Activated CD4-positive, alpha-beta T cell treated with anti-CD3 and anti-CD28 coated beads, Interleukin-2, amount 10 ng/mL, durations not matched to agents 24 days and 14 days (primary cell): ENCODE data around the gene ZNF784. TPM values are rescaled to one million over a fixed set of nuclear protein-coding genes. Genes with fewer than 3 reads are reported as not detected.

Experiments
- DNase-seq: peaks from one replicate; pipeline ENCODE4 v3.0.0; 2022
- H3K27ac Mint-ChIP-seq: one replicate; pipeline ENCODE4 v1.8.0; 2022; ENCODE audit warnings: mild to moderate bottlenecking, mixed read lengths
- H3K27me3 Mint-ChIP-seq: one replicate; pipeline ENCODE4 v1.8.0; 2022; ENCODE audit warnings: mixed read lengths
- H3K36me3 Mint-ChIP-seq: one replicate; pipeline ENCODE4 v1.8.0; 2022; ENCODE audit warnings: low read depth, mild to moderate bottlenecking, mixed read lengths
- H3K4me1 Mint-ChIP-seq: one replicate; pipeline ENCODE4 v1.8.0; 2021; ENCODE audit warnings: mixed read lengths
- H3K4me3 Mint-ChIP-seq: one replicate; pipeline ENCODE4 v1.8.0; 2022; ENCODE audit warnings: mild to moderate bottlenecking, moderate library complexity, mixed read lengths
- H3K9me3 Mint-ChIP-seq: one replicate; pipeline ENCODE4 v1.8.0; 2021; ENCODE audit warnings: mixed read lengths
- intact Hi-C: fragments of 100-400 bp; cut with micrococcal nuclease; formaldehyde crosslinking; loops from one replicate; pipeline ENCODE4 v1.15.1; 2023
- total RNA-seq: library from RNA; stranded (reverse); gene quantifications from 2 replicates; pipeline ENCODE4 v1.2.3, GENCODE V29; 2022

Gene ZNF784
- total RNA-seq, 1 donor from 2014 or later, result 3.7 TPM

DNA sequence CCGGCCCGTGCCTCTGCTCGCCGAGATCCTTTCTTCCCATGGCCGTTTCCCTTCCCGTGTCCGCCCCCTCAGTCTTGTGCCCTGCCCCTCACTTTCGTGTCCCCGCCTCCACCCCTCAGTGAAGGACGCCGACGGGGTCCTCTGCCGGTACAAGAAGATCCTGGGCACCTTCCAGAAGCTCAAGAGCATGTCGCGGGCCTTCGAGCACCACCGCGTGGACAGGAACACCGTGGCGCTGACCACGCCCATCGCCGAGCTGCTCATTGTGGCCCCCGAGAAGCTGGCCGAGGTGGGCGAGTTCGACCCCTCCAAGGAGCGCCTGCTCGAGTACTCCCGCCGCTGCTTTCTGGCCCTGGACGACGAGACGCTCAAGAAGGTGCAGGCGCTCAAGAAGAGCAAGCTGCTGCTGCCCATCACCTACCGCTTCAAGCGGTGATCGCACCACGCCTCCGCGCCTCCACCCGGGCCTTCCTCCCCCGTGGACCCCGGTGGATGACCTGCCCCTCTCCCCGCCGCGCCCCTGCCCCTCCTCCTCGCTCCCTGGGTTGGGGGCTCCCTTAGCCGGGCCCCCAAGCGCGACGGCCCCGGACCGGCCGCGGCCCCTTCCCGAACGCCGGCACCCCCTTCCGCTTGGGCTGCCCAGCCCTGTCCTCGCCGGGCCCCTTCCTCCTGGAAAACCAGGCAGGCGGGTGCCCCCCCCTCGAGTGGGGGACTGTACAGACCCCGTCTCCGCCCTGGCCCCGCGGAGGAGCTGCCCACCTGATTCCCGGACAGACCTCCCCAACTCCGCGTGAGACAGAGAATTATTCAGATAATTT, 28.2 kb upstream of the ZNF784 start:
- DNase-seq, result peak; percentile 62
- H3K27me3 Mint-ChIP-seq, result peaks cover 1% of the 10 kb centered on the region
- no peak overlapping the region for H3K27ac Mint-ChIP-seq
- H3K4me1 Mint-ChIP-seq, result peaks cover 43% of the 10 kb centered on the region
- intact Hi-C loops, result loop anchor here (1.0 to 10.0 kb wide), 4 partner anchors 20 to 662 kb away; partner anchors contain the start of genes PPP6R1, ZNF444 and ZSCAN5A
- peak overlapping the region; percentile 88 for H3K4me3 Mint-ChIP-seq
- H3K36me3 Mint-ChIP-seq, result peaks cover 33% of the 10 kb centered on the region
- no peaks in the 10 kb centered on the region for H3K9me3 Mint-ChIP-seq

DNA sequence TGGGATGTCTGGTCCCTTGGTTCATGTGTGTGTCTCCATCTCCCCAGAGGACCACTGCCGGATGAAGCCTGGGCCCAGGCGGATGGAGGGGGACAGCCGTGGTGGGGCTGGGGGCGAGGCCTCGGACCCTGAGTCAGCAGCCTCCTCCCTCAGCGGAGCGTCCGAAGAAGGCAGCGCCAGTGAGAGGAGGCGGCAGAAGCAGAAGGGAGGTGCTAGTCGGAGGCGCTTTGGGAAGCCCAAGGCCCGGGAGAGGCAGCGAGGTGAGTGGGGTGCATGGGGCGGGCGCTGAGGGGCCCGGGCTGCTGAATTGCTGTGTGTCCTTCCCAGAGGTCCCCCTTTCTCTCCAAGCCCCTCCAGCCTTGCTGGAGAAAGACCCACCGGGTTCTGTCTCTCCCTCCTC, 26.9 kb upstream of the ZNF784 start:
- peaks cover 32% of the 10 kb centered on the region for H3K36me3 Mint-ChIP-seq
- no peak overlapping the region for H3K4me3 Mint-ChIP-seq
- H3K27ac Mint-ChIP-seq, result no peak overlapping the region
- peaks cover 1% of the 10 kb centered on the region for H3K27me3 Mint-ChIP-seq
- H3K4me1 Mint-ChIP-seq, result peaks cover 37% of the 10 kb centered on the region
- DNase-seq, result no peak
- H3K9me3 Mint-ChIP-seq, result no peaks in the 10 kb centered on the region
- intact Hi-C loops, result loop anchor here (5.0 to 10.0 kb wide), 3 partner anchors 396 to 664 kb away; partner anchors contain the start of genes PPP6R1, ZNF444 and ZSCAN5A

DNA sequence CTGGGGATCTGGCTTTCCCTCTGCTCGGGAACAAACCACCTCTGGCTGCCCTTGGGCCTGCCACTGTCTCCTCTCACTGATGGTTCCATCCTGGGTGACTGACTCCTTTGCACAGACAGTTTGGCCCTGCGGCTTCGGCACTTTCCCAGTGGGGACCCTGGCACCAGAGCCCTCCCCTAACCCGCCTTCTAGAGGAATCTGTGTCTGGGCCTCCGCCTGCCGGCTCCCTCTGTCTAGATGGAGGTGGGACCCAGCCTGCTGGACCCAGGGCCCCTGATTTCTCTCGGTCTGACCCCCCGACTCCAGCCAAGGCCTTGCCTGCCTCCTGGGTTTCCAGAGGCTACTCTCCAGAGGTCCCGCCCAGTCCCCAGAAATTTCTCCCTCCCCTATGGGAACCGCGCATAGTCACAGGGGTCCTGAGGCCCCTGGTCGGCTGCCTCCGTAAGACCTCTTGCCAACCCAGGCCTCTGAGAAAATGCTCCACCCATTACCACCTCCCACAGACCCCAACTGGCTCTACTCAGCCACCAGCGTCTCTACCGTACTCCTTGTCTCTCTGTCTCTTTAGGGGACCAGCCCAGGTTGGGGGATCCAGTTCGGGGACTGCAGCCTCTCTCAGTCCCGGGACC, 26.4 kb upstream of the ZNF784 start:
- H3K4me3 Mint-ChIP-seq, result peak overlapping the region; percentile 82
- intact Hi-C loops, result loop anchor here (5.0 to 10.0 kb wide), 3 partner anchors 396 to 664 kb away; partner anchors contain the start of genes PPP6R1, ZNF444 and ZSCAN5A
- H3K4me1 Mint-ChIP-seq, result peaks cover 32% of the 10 kb centered on the region
- peak overlapping the region; percentile 86 for H3K27ac Mint-ChIP-seq
- no peak for DNase-seq
- H3K9me3 Mint-ChIP-seq, result no peaks in the 10 kb centered on the region
- peaks cover 29% of the 10 kb centered on the region for H3K36me3 Mint-ChIP-seq
- peaks cover 1% of the 10 kb centered on the region for H3K27me3 Mint-ChIP-seq

DNA sequence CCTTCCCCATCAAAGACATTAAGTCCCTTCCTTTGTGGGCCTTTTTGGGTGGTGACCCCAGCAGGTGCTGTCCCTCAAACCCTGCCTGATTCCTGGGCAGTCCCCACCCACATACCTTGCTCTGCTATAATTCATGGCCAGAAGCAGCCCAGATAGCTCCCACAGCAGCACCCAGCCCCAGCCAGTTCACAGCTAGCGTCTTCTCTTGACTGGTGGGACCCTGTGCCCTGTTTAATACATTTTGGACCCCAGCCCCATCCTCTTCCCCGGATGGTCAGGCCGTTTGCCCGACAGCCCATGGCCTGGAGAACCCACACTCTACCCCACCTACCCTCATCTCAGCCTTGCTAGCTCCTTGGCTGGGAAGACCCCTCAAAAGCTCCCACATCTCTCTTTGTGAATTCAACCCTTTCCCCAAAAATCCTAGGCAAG, 25.8 kb upstream of the ZNF784 start:
- peak overlapping the region; percentile 82 for H3K4me3 Mint-ChIP-seq
- peaks cover 32% of the 10 kb centered on the region for H3K4me1 Mint-ChIP-seq
- H3K36me3 Mint-ChIP-seq, result peaks cover 30% of the 10 kb centered on the region
- H3K27me3 Mint-ChIP-seq, result peaks cover 1% of the 10 kb centered on the region
- DNase-seq, result no peak
- H3K27ac Mint-ChIP-seq, result peak overlapping the region; percentile 86
- H3K9me3 Mint-ChIP-seq, result no peaks in the 10 kb centered on the region
- intact Hi-C loops, result loop anchor here (5.0 to 10.0 kb wide), 3 partner anchors 395 to 665 kb away; partner anchors contain the start of genes PPP6R1, ZNF444 and ZSCAN5A

DNA sequence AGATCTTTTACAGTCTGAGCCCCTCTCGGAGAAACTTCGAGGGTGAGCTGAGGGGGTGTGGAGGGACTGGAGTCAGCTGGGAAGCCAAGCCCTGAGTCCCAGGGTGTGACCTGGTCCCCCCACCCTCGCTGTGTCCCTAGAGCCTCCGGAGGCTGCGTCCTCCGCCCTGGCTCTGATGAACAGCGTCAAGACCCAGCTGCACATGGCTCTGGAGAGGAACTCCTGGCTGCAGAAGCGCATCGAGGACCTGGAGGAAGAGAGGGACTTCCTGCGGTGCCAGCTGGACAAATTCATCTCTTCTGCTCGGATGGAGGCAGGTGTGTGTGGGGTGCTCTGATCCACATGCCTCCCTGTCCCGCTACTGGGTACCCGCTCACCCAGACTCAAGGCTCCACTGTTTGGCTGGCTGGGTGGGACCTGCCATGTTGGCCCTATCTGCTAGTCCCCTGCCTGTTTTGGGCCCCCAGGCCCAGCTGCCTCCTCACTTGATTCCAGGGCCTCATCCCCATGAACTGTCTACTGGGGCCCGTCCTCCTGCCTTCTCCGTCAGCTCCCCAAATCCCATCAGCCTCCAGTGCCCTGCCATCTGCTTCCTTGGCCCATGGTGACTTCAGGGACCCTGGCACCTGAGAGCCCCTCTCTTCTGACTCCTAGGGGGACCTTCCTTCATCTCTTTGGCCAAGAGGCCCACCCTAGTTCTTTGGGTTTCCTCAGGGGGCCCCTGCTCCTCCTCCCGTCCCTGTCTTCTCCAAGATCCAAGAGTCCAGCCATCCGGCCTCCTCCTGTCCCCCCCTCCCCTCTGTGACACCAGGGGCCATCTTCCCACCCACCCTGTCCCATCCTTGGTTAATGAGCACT, 25.1 kb upstream of the ZNF784 start:
- Mint-ChIP-seq H3K9me3 (no peaks in the 10 kb centered on the region), H3K36me3 (peaks cover 33% of the 10 kb centered on the region), H3K4me3 (peak overlapping the region; percentile 82), H3K27ac (peak overlapping the region; percentile 86), H3K27me3 (peaks cover 1% of the 10 kb centered on the region), H3K4me1 (peaks cover 34% of the 10 kb centered on the region)
- no peak for DNase-seq
- intact Hi-C loops, result loop anchor here (5.0 to 10.0 kb wide), 3 partner anchors 395 to 665 kb away; partner anchors contain the start of genes PPP6R1, ZNF444 and ZSCAN5A

DNA sequence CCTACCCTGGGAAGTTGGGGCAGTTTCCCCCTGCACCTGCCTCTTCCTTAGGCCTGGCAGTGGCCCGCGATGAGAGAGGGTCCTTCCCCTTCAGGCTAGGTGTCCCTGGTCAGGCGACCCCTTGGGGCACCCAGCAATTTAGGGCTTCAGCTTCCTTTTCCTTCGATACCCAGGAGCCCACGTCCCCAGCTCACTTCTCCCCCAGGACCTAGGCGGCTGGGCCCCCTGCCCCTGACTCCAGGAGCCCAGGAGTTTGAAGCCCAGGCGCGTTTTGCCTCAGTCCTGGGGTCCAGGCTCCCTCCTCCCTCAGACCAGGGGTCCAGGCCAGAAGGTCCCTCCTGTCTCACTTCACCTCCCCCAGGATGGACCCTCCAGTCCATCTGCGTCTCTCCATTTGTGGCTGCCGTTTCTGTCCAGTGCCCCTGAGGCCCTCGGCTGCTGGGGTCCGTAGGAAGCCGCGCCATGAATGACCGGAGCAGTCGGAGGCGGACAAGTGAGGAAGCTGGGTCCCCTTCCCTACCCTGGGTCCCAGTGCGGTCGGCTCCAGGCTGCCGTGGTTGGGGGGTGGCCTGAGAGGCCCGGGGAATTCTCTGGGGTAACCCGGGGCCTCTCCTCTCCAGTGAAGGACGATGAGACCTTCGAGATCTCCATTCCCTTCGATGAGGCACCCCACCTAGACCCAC, 24.4 kb upstream of the ZNF784 start:
- Mint-ChIP-seq H3K9me3 (no peaks in the 10 kb centered on the region), H3K4me1 (peaks cover 33% of the 10 kb centered on the region), H3K4me3 (peak overlapping the region; percentile 82), H3K27ac (peak overlapping the region; percentile 85), H3K36me3 (peaks cover 38% of the 10 kb centered on the region), H3K27me3 (peaks cover 1% of the 10 kb centered on the region)
- intact Hi-C loops, result no loop called here
- DNase-seq, result no peak

DNA sequence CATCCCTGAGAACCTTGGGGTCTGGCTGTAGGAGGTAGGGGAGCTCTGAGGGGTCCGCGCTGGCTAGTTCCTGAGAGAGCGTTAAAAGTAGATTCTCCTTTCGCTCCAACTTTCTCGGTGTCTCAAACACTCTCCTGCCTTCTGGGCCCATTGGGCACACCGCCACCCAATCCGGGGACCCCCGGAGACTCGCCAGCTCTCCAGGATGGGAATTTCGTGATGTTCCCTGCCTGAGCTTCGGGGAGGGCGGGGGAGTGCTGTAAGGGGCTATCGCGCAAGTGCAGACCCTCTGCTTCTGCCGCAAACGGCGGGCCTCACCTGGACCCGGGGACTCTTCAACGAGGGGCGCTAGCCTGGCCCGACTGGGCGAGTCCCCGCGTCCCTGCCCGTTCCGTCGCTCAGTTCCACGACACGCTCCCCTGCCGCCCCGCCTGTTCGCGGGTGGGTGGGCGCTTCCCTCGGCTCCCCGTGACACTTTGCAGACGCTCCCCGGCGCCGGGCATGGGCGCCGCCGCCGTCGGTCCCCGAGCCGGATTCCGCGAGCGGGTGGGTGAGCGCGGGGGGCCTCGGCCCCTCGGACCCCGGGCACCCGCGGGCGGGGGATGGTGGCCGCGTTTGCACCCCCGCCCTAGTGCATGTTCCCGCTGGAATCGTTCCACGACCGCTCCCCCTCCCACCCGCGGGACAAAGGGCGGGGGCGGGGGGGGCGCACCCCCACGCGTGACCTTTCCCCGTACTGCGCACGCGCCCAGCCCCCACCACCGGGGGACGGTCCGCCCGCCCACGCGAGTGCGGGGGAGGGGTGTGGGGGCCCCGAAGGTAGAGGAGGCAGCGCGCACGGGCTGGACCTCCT, 23.6 kb upstream of the ZNF784 start, which contains the start of gene CCDC106:
TSS of gene CCDC106 (plus strand) at position 481 of the 853 bp plus-strand sequence. CDS start 835 bp downstream, outside the sequence.
- no peaks in the 10 kb centered on the region for H3K9me3 Mint-ChIP-seq
- H3K36me3 Mint-ChIP-seq, result peaks cover 44% of the 10 kb centered on the region
- intact Hi-C loops, result no loop called here
- H3K27me3 Mint-ChIP-seq, result no peaks in the 10 kb centered on the region
- peak within 1 kb of the TSS; percentile 86 for H3K4me3 Mint-ChIP-seq
- peaks cover 37% of the 10 kb centered on the region for H3K4me1 Mint-ChIP-seq
- peak; percentile 85 for DNase-seq
- peak within 1 kb of the TSS; percentile 85 for H3K27ac Mint-ChIP-seq

DNA sequence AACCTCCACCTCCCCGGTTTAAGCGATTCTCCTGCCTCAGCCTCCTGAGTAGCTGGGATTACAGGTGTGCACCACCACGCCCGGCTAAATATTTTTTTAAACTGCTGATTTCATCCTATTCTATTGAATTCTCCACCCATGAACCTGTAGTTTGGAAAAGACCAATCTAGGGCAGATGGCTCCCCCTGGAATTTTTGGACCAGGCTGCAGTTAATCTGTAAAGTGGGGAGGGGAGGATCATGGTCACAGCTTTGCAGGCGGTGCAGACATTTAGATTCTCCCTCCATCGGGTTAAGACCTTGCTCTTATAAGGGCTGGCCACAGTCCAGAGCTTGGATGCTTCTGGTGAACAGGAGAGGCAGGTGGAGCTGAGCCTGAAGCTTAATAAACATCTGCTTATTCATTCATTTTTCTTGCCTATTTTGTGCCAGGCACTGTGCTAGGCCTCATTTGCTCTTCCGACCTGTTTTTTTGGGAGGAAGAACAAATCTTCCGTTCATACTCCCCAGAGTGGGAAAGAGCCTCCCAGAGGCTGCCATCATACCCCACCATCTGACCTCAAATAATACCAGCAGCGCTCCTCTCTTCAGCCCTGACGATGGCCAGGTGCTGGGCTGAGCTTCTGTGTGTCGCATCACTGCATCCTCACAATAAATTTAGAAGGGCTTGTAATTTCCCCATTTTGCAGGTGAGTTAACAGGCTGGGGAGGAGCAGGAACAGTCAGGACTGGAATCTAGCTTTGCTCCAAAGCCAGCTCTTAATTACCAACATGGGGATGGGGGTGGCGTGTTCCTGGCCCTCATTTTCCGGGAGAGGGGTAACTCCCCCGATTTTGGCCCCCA, 22.7 kb upstream of the ZNF784 start:
- Mint-ChIP-seq H3K36me3 (peaks cover 44% of the 10 kb centered on the region), H3K27ac (peak overlapping the region; percentile 69), H3K4me3 (peak overlapping the region; percentile 86), H3K4me1 (peaks cover 38% of the 10 kb centered on the region), H3K27me3 (no peaks in the 10 kb centered on the region), H3K9me3 (no peaks in the 10 kb centered on the region)
- intact Hi-C loops, result no loop called here
- DNase-seq, result no peak

DNA sequence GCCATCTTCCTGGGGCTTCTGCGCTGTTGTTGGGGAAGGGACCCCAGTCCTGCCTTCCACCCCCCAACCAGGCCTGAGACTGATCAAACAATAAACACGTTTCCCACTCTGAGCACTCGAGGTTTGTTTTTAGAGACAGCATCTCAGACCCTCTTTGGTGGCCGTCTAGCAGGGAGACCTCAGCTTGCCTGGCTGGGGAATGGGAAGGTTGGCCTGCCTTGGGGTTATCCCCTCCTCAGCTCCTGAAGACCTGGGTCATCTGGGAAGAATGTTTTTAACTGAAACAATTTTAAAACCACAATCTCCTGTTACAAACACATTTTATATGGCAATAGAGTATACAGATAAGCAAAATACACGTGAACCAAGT, 21.1 kb upstream of the ZNF784 start:
- no peaks in the 10 kb centered on the region for H3K9me3 Mint-ChIP-seq
- H3K27me3 Mint-ChIP-seq, result no peaks in the 10 kb centered on the region
- peaks cover 36% of the 10 kb centered on the region for H3K4me1 Mint-ChIP-seq

DNA sequence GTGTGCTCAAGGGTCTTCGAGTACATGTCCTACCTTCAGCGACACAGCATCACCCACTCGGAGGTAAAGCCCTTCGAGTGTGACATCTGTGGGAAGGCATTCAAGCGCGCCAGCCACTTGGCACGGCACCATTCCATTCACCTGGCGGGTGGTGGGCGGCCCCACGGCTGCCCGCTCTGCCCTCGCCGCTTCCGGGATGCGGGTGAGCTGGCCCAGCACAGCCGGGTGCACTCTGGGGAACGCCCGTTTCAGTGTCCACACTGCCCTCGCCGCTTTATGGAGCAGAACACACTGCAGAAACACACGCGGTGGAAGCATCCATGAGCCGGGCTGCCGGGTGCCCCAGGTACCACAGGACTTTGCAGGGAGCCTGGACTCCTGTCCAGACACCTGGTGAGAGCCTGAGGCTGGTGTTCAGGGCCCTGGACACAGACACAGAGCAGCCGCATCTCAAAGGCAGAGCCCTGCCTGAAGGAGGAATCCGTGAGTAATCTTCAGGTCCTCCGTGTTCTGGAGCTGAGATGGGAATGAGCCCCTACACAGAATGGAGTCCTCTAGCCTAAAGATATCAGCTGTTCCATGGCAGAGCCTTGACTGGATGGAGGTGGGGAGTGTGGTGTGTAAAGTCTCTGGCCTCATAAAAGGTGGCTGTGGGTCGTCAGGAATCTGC, 20.6 kb upstream of the ZNF784 start:
- intact Hi-C loops, result loop anchor here (5.0 kb wide), 1 partner anchor 528 kb away; the partner anchor contains the start of gene PPP1R12C
- Mint-ChIP-seq H3K27me3 (no peaks in the 10 kb centered on the region), H3K4me3 (peak overlapping the region; percentile 90), H3K9me3 (no peaks in the 10 kb centered on the region), H3K27ac (peak overlapping the region; percentile 97), H3K4me1 (peaks cover 34% of the 10 kb centered on the region), H3K36me3 (peaks cover 46% of the 10 kb centered on the region)
- DNase-seq, result no peak

More for the DNA sequence above, 21.1 kb upstream of the ZNF784 start:
- Mint-ChIP-seq H3K27ac (peak overlapping the region; percentile 56), H3K36me3 (peaks cover 46% of the 10 kb centered on the region), H3K4me3 (peak overlapping the region; percentile 57)
- DNase-seq, result no peak
- intact Hi-C loops, result no loop called here

DNA sequence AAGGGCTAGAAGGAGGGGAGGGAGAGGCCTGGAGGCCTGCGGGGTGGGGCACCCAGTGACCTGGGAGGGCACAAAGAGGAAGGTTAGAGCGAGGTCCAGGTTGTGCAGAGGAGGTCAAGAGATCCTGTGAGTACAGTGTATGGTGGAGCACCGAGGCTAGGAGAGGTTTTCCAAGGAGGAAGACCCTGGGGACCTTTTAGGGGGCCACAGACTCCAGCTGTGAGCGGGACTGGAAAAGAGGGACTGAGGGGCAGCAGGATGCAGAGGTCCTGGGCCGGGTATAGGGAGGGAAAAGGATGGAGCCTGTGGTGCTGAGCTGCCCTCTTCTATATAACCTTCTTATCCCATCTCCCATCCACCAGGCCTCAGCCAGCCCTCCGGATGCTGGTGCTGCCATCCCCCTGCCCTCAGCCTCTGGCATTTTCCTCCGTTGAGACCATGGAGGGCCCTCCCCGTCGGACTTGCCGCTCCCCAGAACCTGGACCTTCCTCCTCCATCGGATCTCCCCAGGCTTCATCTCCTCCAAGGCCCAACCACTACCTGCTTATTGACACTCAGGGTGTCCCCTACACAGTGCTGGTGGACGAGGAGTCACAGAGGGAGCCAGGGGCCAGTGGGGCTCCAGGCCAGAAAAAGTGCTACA, 19.9 kb upstream of the ZNF784 start:
- no peak for DNase-seq
- Mint-ChIP-seq H3K4me3 (peak overlapping the region; percentile 90), H3K27ac (peak overlapping the region; percentile 97), H3K27me3 (no peaks in the 10 kb centered on the region), H3K9me3 (no peaks in the 10 kb centered on the region), H3K36me3 (peaks cover 45% of the 10 kb centered on the region), H3K4me1 (peaks cover 27% of the 10 kb centered on the region)
- intact Hi-C loops, result loop anchor here (5.0 kb wide), 1 partner anchor 527 kb away; the partner anchor contains the start of gene PPP1R12C
